ENCODE data around the gene GP1BA.

DNA sequence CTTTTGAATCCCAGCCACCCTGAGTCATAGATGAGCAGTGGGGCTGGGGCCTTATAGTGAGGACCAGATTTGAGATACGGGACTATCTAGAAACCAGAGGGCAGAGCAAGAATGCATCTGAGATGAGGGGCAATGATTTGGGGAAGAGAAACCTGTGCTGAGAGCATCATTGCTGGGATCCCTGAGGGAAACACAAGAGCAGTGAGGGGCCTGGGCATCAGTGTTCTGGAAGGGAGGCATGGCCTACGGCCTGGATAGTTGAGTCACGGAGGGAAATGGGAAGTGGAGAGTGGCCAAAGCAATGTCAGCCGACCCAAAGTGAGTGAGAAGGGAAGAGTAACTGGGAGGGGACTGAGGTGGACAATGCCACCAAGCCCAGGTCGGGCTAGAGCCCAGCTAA, 50.2 kb downstream of the GP1BA start:
- TF ChIP-seq ZNF146 (tag by site-specific recombination; IDR thresholded peaks at IDR 0.05) (no peak), SP2 (tag by site-specific recombination; IDR thresholded peaks at IDR 0.05) (no peak), ZNF423 (tag by site-specific recombination; IDR thresholded peaks at IDR 0.05) (no peak), ZBTB17 (tag by site-specific recombination; IDR thresholded peaks at IDR 0.05) (no peak), ZBTB1 (tag by site-specific recombination; IDR thresholded peaks at IDR 0.05) (no peak), ZBTB10 (tag by site-specific recombination; IDR thresholded peaks at IDR 0.05) (no peak), ZNF138 (tag by site-specific recombination; IDR thresholded peaks at IDR 0.05; ENCODE audit: borderline replicate concordance) (no peak), ZBTB11 (tag by site-specific recombination; conservative IDR thresholded peaks at IDR 0.05; ENCODE audit: low read depth) (no peak), ZFP41 (tag by site-specific recombination; IDR thresholded peaks at IDR 0.05; ENCODE audit: borderline replicate concordance) (no peak), ZNF112 (tag by site-specific recombination; IDR thresholded peaks at IDR 0.05) (no peak), ZFP37 (tag by site-specific recombination; IDR thresholded peaks at IDR 0.05) (no peak)
- TF ChIP-seq, protein P1, sequence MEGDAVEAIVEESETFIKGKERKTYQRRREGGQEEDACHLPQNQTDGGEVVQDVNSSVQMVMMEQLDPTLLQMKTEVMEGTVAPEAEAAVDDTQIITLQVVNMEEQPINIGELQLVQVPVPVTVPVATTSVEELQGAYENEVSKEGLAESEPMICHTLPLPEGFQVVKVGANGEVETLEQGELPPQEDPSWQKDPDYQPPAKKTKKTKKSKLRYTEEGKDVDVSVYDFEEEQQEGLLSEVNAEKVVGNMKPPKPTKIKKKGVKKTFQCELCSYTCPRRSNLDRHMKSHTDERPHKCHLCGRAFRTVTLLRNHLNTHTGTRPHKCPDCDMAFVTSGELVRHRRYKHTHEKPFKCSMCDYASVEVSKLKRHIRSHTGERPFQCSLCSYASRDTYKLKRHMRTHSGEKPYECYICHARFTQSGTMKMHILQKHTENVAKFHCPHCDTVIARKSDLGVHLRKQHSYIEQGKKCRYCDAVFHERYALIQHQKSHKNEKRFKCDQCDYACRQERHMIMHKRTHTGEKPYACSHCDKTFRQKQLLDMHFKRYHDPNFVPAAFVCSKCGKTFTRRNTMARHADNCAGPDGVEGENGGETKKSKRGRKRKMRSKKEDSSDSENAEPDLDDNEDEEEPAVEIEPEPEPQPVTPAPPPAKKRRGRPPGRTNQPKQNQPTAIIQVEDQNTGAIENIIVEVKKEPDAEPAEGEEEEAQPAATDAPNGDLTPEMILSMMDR (tag by site-specific recombination; IDR thresholded peaks at IDR 0.05): no peak
- TF ChIP-seq, protein P2, sequence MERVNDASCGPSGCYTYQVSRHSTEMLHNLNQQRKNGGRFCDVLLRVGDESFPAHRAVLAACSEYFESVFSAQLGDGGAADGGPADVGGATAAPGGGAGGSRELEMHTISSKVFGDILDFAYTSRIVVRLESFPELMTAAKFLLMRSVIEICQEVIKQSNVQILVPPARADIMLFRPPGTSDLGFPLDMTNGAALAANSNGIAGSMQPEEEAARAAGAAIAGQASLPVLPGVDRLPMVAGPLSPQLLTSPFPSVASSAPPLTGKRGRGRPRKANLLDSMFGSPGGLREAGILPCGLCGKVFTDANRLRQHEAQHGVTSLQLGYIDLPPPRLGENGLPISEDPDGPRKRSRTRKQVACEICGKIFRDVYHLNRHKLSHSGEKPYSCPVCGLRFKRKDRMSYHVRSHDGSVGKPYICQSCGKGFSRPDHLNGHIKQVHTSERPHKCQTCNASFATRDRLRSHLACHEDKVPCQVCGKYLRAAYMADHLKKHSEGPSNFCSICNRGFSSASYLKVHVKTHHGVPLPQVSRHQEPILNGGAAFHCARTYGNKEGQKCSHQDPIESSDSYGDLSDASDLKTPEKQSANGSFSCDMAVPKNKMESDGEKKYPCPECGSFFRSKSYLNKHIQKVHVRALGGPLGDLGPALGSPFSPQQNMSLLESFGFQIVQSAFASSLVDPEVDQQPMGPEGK (tag by site-specific recombination; IDR thresholded peaks at IDR 0.05): no peak
- TF ChIP-seq, protein P3, sequence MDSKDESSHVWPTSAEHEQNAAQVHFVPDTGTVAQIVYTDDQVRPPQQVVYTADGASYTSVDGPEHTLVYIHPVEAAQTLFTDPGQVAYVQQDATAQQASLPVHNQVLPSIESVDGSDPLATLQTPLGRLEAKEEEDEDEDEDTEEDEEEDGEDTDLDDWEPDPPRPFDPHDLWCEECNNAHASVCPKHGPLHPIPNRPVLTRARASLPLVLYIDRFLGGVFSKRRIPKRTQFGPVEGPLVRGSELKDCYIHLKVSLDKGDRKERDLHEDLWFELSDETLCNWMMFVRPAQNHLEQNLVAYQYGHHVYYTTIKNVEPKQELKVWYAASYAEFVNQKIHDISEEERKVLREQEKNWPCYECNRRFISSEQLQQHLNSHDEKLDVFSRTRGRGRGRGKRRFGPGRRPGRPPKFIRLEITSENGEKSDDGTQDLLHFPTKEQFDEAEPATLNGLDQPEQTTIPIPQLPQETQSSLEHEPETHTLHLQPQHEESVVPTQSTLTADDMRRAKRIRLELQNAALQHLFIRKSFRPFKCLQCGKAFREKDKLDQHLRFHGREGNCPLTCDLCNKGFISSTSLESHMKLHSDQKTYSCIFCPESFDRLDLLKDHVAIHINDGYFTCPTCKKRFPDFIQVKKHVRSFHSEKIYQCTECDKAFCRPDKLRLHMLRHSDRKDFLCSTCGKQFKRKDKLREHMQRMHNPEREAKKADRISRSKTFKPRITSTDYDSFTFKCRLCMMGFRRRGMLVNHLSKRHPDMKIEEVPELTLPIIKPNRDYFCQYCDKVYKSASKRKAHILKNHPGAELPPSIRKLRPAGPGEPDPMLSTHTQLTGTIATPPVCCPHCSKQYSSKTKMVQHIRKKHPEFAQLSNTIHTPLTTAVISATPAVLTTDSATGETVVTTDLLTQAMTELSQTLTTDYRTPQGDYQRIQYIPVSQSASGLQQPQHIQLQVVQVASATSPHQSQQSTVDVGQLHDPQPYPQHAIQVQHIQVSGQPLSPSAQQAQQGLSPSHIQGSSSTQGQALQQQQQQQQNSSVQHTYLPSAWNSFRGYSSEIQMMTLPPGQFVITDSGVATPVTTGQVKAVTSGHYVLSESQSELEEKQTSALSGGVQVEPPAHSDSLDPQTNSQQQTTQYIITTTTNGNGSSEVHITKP (tag by site-specific recombination; IDR thresholded peaks at IDR 0.05): no peak

Measured in HEK293 (cell line).